PC-9 (cell line): ENCODE data around the gene UMAD1. TPM values are rescaled to one million over a fixed set of nuclear protein-coding genes. Genes with fewer than 3 reads are reported as not detected.

Experiments
- BruUV-seq: library from RNA; stranded (reverse); fragments of 400-500 nt; replicated peaks from 2 replicates; lab custom pipeline; 2021; lab: Mats Ljungman, UMichigan
- CTCF ChIA-PET: fragments of 300-600 bp; sonication (Branson Sonifier 250); formaldehyde crosslinking; loops from one replicate; lab custom pipeline; 2022; ENCODE audit warnings: antibody characterized with exemption; lab: Charles Lee
- POLR2A ChIA-PET: fragments of 300-600 bp; sonication (Branson Sonifier 250); formaldehyde crosslinking; loops from one replicate; lab custom pipeline; 2022; ENCODE audit warnings: antibody characterized with exemption; ENCODE audit not compliant: unreplicated experiment; lab: Charles Lee
- DNase-seq, 2 experiments: peaks; one replicate each; pipeline versions ENCODE4 v3.0.0 to v3.0.0-alpha.2; 2015 to 2022; ENCODE audit warnings: mixed read lengths in 1 of 2
- H2AFZ ChIP-seq: fragments of 200-600 bp; sonication (generic); 2 replicates; pipeline ENCODE4 v1.8.1; 2017; ENCODE audit warnings: antibody characterized with exemption
- H3F3A ChIP-seq: fragments of 200-600 bp; sonication (generic); 2 replicates; pipeline ENCODE4 v1.8.1; 2017; ENCODE audit warnings: antibody characterized with exemption, mild to moderate bottlenecking, low read depth; ENCODE audit not compliant: insufficient read depth
- H3K27ac ChIP-seq: fragments of 200-600 bp; sonication (generic); 2 replicates; pipeline ENCODE4 v1.6.1; 2016; ENCODE audit warnings: mixed run types
- H3K27me3 ChIP-seq: fragments of 200-600 bp; sonication (generic); 2 replicates; pipeline ENCODE4 v1.6.1; 2016; ENCODE audit warnings: low read depth, mixed run types; ENCODE audit not compliant: insufficient read depth
- H3K36me3 ChIP-seq: fragments of 200-600 bp; sonication (generic); 2 replicates; pipeline ENCODE4 v1.6.1; 2016; ENCODE audit warnings: low read depth, mixed run types
- H3K4me1 ChIP-seq: fragments of 200-600 bp; sonication (generic); replicated peaks from 2 replicates; pipeline ENCODE4 v1.6.1; 2016; ENCODE audit warnings: mixed run types; ENCODE audit not compliant: insufficient read depth
- H3K4me2 ChIP-seq: fragments of 200-600 bp; sonication (generic); 2 replicates; pipeline ENCODE4 v1.6.1; 2017; ENCODE audit warnings: mixed run types
- H3K4me3 ChIP-seq: fragments of 200-600 bp; sonication (generic); 2 replicates; pipeline ENCODE4 v1.6.1; 2016; ENCODE audit warnings: mixed run types
- H3K79me2 ChIP-seq: fragments of 200-600 bp; sonication (generic); 2 replicates; pipeline ENCODE4 v1.6.1; 2017; ENCODE audit warnings: low read depth, mixed run types
- H3K9me2 ChIP-seq: fragments of 200-600 bp; sonication (generic); 2 replicates; pipeline ENCODE4 v1.8.1; 2017; ENCODE audit warnings: mild to moderate bottlenecking; ENCODE audit not compliant: insufficient read depth
- H3K9me3 ChIP-seq: fragments of 200-600 bp; sonication (generic); 2 replicates; pipeline ENCODE4 v1.8.1; 2016; ENCODE audit warnings: low read depth; ENCODE audit not compliant: insufficient read depth
- H4K20me1 ChIP-seq: fragments of 200-600 bp; sonication (generic); 2 replicates; pipeline ENCODE4 v1.8.1; 2017; ENCODE audit not compliant: insufficient read depth
- EZH2 ChIP-seq: fragments of 200-600 bp; sonication (generic); IDR thresholded peaks from 2 replicates; pipeline ENCODE4 v1.8.0; 2017; ENCODE audit warnings: antibody characterized with exemption, low read depth
- intact Hi-C: fragments of 100-400 bp; cut with micrococcal nuclease; formaldehyde crosslinking; loops from one replicate; pipeline ENCODE4 v1.10.0; 2022; ENCODE audit not compliant: unreplicated experiment
- total RNA-seq: library from RNA; stranded (reverse); gene quantifications from 2 replicates; pipeline ENCODE4 v1.2.3, GENCODE V29; 2021
- TF ChIP-seq, protein P1 (sequence below): fragments of 200-600 bp; sonication (generic); conservative IDR thresholded peaks from 2 replicates; pipeline ENCODE4 v1.6.1; 2017; ENCODE audit warnings: mixed run types, antibody characterized with exemption, mild to moderate bottlenecking, moderate library complexity

The UMAD1 gene
- total RNA-seq, 1 experiment from 2014 or later, result 20.5 TPM

DNA sequence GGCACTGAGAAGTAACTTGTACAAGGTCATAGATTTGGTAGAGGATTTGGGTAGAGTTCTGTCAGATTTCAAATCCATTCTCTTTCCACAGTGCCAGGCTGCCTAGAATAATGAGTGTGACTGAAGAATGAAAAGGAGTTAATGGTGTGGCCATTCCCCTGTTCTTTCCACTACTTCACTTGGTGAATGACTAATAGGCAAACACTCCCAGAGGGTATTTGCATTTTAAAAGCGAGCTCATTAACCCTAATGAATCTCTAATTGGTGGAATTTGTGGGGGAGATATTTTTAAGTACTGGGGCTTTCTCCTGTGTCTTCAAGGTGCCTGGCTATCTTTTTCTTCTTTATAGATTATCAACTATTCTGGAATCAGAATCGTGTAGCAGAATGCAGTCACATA is 152.7 kb downstream of the UMAD1 start:
- BruUV-seq, result no TSS peak
- Histone ChIP-seq H3K9me2 (no peaks in the 10 kb centered on the region), H3K27me3 (no peaks in the 10 kb centered on the region), H3K4me2 (no peak overlapping the region), H4K20me1 (no peaks in the 10 kb centered on the region), H3K4me3 (no peak overlapping the region), H3K36me3 (0 out of 2 replicates have a peak, but pooled peaks cover 18% of the 10 kb centered on the region), H3K27ac (no peak overlapping the region), H3K79me2 (no peaks in the 10 kb centered on the region), H3F3A (peaks cover 28% of the 10 kb centered on the region), H3K4me1 (peaks cover 29% of the 10 kb centered on the region), H3K9me3 (peaks cover 24% of the 10 kb centered on the region), H2AFZ (no peak overlapping the region)
- ChIA-PET POLR2A (no interaction called here), CTCF (no interaction called here)
- intact Hi-C loops, result no loop called here
- DNase-seq, result no peak
- TF ChIP-seq EZH2, result no peak
- TF ChIP-seq, protein P1, sequence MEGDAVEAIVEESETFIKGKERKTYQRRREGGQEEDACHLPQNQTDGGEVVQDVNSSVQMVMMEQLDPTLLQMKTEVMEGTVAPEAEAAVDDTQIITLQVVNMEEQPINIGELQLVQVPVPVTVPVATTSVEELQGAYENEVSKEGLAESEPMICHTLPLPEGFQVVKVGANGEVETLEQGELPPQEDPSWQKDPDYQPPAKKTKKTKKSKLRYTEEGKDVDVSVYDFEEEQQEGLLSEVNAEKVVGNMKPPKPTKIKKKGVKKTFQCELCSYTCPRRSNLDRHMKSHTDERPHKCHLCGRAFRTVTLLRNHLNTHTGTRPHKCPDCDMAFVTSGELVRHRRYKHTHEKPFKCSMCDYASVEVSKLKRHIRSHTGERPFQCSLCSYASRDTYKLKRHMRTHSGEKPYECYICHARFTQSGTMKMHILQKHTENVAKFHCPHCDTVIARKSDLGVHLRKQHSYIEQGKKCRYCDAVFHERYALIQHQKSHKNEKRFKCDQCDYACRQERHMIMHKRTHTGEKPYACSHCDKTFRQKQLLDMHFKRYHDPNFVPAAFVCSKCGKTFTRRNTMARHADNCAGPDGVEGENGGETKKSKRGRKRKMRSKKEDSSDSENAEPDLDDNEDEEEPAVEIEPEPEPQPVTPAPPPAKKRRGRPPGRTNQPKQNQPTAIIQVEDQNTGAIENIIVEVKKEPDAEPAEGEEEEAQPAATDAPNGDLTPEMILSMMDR, result no peak

DNA sequence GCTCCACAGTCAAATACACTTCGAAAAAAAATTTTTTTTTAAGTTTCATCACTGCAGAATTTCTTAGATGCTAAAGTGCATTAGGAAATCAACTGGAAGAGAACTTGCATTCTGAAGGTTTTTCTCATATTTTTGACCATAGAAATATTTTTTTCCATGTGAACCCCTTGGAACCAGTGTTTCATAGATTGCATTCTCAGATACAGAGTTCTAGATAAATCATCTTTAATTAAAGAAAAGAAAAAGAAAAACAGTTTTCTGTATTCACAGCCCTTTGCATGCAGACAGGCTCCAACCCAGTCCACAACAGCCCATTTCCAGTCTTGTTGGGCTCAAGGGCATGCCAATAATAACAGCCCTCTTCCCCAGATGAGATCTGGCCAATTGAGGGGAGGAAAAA is 153.4 kb downstream of the UMAD1 start:
- POLR2A ChIA-PET, result no interaction called here

DNA sequence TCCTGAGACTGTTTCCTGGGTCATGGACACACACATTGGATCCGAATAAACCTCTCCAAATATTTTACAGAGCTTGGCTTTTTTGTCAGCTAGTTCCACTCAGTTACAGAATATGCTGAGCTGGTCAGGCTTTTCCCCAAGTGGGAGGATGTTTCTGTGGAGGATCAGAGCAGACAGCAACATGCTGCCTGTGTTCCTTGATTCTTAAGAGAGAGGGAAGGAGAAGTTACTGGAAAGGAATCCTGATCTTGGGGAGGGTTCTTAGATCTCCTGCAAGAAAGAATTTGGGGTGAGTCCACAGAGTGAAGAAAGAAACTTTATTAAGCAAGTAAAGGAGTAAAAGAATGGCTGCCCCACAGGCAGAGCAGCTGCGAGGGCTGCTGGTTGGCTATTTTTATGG is 154.7 kb downstream of the UMAD1 start:
- Histone ChIP-seq H3K4me1 (peaks cover 44% of the 10 kb centered on the region), H3K36me3 (0 out of 2 replicates have a peak, but pooled peaks cover 18% of the 10 kb centered on the region), H3K4me2 (peak overlapping the region; percentile 23), H4K20me1 (no peaks in the 10 kb centered on the region), H3K4me3 (no peak overlapping the region), H3K79me2 (no peaks in the 10 kb centered on the region), H3K27me3 (no peaks in the 10 kb centered on the region), H3K9me3 (peaks cover 24% of the 10 kb centered on the region), H3K27ac (peak overlapping the region; percentile 81), H2AFZ (0 out of 2 replicates have a peak overlapping the region, but pooled peaks have one; percentile 61), H3K9me2 (no peaks in the 10 kb centered on the region), H3F3A (peaks cover 41% of the 10 kb centered on the region)
- CTCF ChIA-PET, result no interaction called here
- no peak for DNase-seq
- intact Hi-C loops, result loop anchor here (1.0 to 5.0 kb wide), 4 partner anchors 30 to 174 kb away; partner anchors contain the start of gene GLCCI1
- POLR2A ChIA-PET, result interaction anchor here (0.5 kb wide), 1 partner anchor 116 kb away, joined by 6 read pairs; no protein-coding TSS in a partner anchor
- TF ChIP-seq, protein P1, result no peak
- no peak for TF ChIP-seq EZH2
- BruUV-seq, result no TSS peak

More for the DNA sequence above, 153.4 kb downstream of the UMAD1 start:
- Histone ChIP-seq H3K27me3 (no peaks in the 10 kb centered on the region), H3K9me2 (no peaks in the 10 kb centered on the region), H3K9me3 (peaks cover 24% of the 10 kb centered on the region), H3K27ac (no peak overlapping the region), H3K79me2 (no peaks in the 10 kb centered on the region), H2AFZ (no peak overlapping the region), H3K4me1 (peaks cover 36% of the 10 kb centered on the region), H3F3A (peaks cover 31% of the 10 kb centered on the region), H3K4me2 (no peak overlapping the region), H3K4me3 (no peak overlapping the region), H3K36me3 (0 out of 2 replicates have a peak, but pooled peaks cover 18% of the 10 kb centered on the region), H4K20me1 (no peaks in the 10 kb centered on the region)
- CTCF ChIA-PET, result no interaction called here
- intact Hi-C loops, result loop anchor here (2.0 kb wide), 1 partner anchor 175 kb away; the partner anchor contains the start of gene GLCCI1
- no TSS peak for BruUV-seq
- no peak for DNase-seq
- no peak for TF ChIP-seq EZH2
- TF ChIP-seq, protein P1, result no peak
